Left lung (tissue), 10 donors: ENCODE data around the gene TWF2. TPM values are rescaled to one million over a fixed set of nuclear protein-coding genes. Genes with fewer than 3 reads are reported as not detected.
A peak's percentile ranks its signal among the peaks of the same experiment; 100 is the strongest.

Source experiments
- ATAC-seq: fragments of 200-7000 bp; cut with Tn5 transposase; one replicate; pipeline ENCODE4 v1.9.1; 2020; ENCODE audit warnings: moderate library complexity
- DNase-seq, 4 donors: peaks; one replicate each; pipeline ENCODE4 v3.0.0-alpha.2; 2013 to 2020
- H3K27ac ChIP-seq, 2 donors: fragments of 200-600 bp; sonication (generic) in 1 of 2; one replicate each; pipeline versions ENCODE4 v1.5.0 to v1.8.0; 2020 to 2021
- H3K27me3 ChIP-seq, 2 donors: fragments of 200-600 bp; sonication (generic) in 1 of 2; one replicate each; pipeline versions ENCODE4 v1.5.0 to v1.8.0; 2020 to 2021
- H3K36me3 ChIP-seq, 2 donors: fragments of 200-600 bp; sonication (generic) in 1 of 2; one replicate each; pipeline versions ENCODE4 v1.5.0 to v1.8.0; 2020 to 2021
- H3K4me1 ChIP-seq, 2 donors: fragments of 200-600 bp; one replicate each; pipeline ENCODE4 v1.8.0; 2021
- H3K4me3 ChIP-seq, 2 donors: fragments of 200-600 bp; sonication (generic) in 1 of 2; one replicate each; pipeline versions ENCODE4 v1.5.0 to v1.8.0; 2020 to 2021; ENCODE audit warnings: mild to moderate bottlenecking in 1 of 2
- H3K9me3 ChIP-seq, 2 donors: fragments of 200-600 bp; sonication (generic) in 1 of 2; one replicate each; pipeline versions ENCODE4 v1.5.0 to v1.8.0; 2020 to 2021
- CTCF ChIP-seq, 2 donors: fragments of 200-600 bp; sonication (generic) in 1 of 2; IDR thresholded peaks; one replicate each; pipeline versions ENCODE4 v1.5.0 to v1.8.0; 2021; ENCODE audit warnings: antibody characterized with exemption in 2 of 2
- intact Hi-C, 2 donors: fragments of 100-400 bp; cut with DNase I; formaldehyde crosslinking; loops; one replicate each; pipeline versions ENCODE4 v1.11.2 to v1.14.2; 2022
- polyA plus RNA-seq, 6 donors: library from polyadenylated mRNA; unstranded; fragments of 120-200 nt; gene quantifications; one replicate each; pipeline ENCODE4 v1.2.1, GENCODE V29; 2013; ENCODE audit not compliant: insufficient read length in 6 of 6
- total RNA-seq, 2 donors: library from RNA; stranded (reverse); fragmentation: NEBNext Ultra II Directional; extraction: Animal tissue kit (Norgen Biotek cat#: 25700); gene quantifications; one replicate each; pipeline ENCODE4 v1.2.1, GENCODE V29; 2021
- donor health status: DM: no; HTN: yes; CAD: no.
- donor health status: DM: no; HTN: no; CAD: no.

TWF2 gene
- total and polyA plus RNA-seq, 8 donors: 28.9 to 77.5 (median 32.4) TPM

GRCh38 chr3:52253314-52254304 is 14.7 kb upstream of the TWF2 start:
- Histone ChIP-seq H3K4me3 (no peak overlapping the region), H3K36me3 (peaks cover 0 to 98% of the 10 kb centered on the region in 2 donors), H3K27me3 (no peaks in the 10 kb centered on the region), H3K4me1 (peaks cover 0 to 38% of the 10 kb centered on the region in 2 donors), H3K9me3 (no peaks in the 10 kb centered on the region), H3K27ac (peak overlapping the region in 1 of 2 donors; percentile 83)
- intact Hi-C loops: no loop called here
- ATAC-seq: peak; percentile 80
- peak in 1 of 4 donors; percentile 71 for DNase-seq
- TF ChIP-seq CTCF (IDR thresholded peaks at IDR 0.05): no peak

- Histone ChIP-seq H3K4me1 (peaks cover 0 to 65% of the 10 kb centered on the region in 2 donors), H3K27me3 (no peaks in the 10 kb centered on the region), H3K27ac (peak overlapping the region in 1 of 2 donors; percentile 7), H3K9me3 (no peaks in the 10 kb centered on the region), H3K4me3 (no peak overlapping the region), H3K36me3 (peaks cover 0 to 73% of the 10 kb centered on the region in 2 donors)
- TF ChIP-seq CTCF (IDR thresholded peaks at IDR 0.05): no peak
- DNase-seq: no peak
- intact Hi-C loops: no loop called here
- ATAC-seq: no peak
Measured at GRCh38 chr3:52250122-52250521, 11.2 kb upstream of the TWF2 start.

GRCh38 chr3:52249683-52250082 is 10.7 kb upstream of the TWF2 start:
- no peaks in the 10 kb centered on the region for H3K9me3 ChIP-seq
- peaks cover 0 to 70% of the 10 kb centered on the region in 2 donors for H3K4me1 ChIP-seq
- no peak for TF ChIP-seq CTCF (IDR thresholded peaks at IDR 0.05)
- peaks cover 0 to 68% of the 10 kb centered on the region in 2 donors for H3K36me3 ChIP-seq
- DNase-seq (no peak), ATAC-seq (no peak)
- no peak overlapping the region for H3K4me3 ChIP-seq
- H3K27ac ChIP-seq: peak overlapping the region in 1 of 2 donors; percentile 7
- intact Hi-C loops: no loop called here
- no peaks in the 10 kb centered on the region for H3K27me3 ChIP-seq

GRCh38 chr3:52248816-52249547 is 10.0 kb upstream of the TWF2 start:
- peaks cover 5 to 70% of the 10 kb centered on the region in 2 donors for H3K4me1 ChIP-seq
- peak overlapping the region in 1 of 2 donors; percentile 13 for H3K27ac ChIP-seq
- no peak overlapping the region for H3K4me3 ChIP-seq
- H3K27me3 ChIP-seq: no peaks in the 10 kb centered on the region
- intact Hi-C loops: no loop called here
- no peak for ATAC-seq
- no peak for TF ChIP-seq CTCF (IDR thresholded peaks at IDR 0.05)
- no peak for DNase-seq
- H3K9me3 ChIP-seq: no peaks in the 10 kb centered on the region
- peaks cover 0 to 61% of the 10 kb centered on the region in 2 donors for H3K36me3 ChIP-seq

DNA sequence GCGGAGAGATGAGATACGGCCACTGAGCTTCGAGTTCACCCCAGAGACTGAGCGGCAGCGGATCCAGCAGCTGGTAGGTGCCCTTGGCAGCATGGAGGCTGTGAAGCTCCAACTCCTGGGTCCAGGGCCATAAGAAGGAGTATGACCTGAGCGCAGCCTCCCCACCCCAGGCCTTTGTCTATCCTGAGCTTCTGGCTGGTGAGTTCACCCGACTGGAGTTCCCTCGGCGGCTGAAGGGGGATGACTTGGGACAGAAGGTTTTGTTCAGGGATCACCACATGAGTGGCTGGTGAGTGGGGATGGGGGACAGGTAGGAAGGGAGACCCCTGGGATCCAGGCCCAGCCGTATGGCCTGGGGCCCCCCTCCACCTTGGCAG is 9.2 kb upstream of the TWF2 start:
- TF ChIP-seq CTCF (IDR thresholded peaks at IDR 0.05): no peak
- intact Hi-C loops: no loop called here
- H3K9me3 ChIP-seq: no peaks in the 10 kb centered on the region
- no peak overlapping the region for H3K4me3 ChIP-seq
- H3K36me3 ChIP-seq: peaks cover 0 to 53% of the 10 kb centered on the region in 2 donors
- H3K4me1 ChIP-seq: peaks cover 5 to 70% of the 10 kb centered on the region in 2 donors
- ATAC-seq (no peak), DNase-seq (no peak)
- H3K27me3 ChIP-seq: no peaks in the 10 kb centered on the region
- H3K27ac ChIP-seq: peak overlapping the region in 1 of 2 donors; percentile 95
